H54 (cell line): ENCODE data around the gene SERPINF2.
"Not testable (repeated sequence)": the region's sequence is repeated elsewhere in the genome, so short reads cannot be mapped to it uniquely, and the experiment has no call there.

Experiments used
- DNase-seq: peaks from one replicate; pipeline ENCODE4 v3.0.0; 2011; ENCODE audit warnings: low spot score, mixed read lengths; ENCODE audit not compliant: insufficient read length
- FAIRE-seq: peaks from 3 replicates; lab custom pipeline; 2011; peaks lifted over from hg19 to GRCh38; lab: Jason Lieb, UNC
- POLR2A ChIP-seq: IDR thresholded peaks from 2 replicates; pipeline ENCODE4 v1.6.1; 2011; ENCODE audit warnings: low read depth, mild to moderate bottlenecking, low read length

Gene SERPINF2

GRCh38 chr17:1796800-1797199 lies 54.1 kb downstream of the SERPINF2 start:
- no peak for TF ChIP-seq POLR2A
- DNase-seq (no peak), FAIRE-seq (no peak)

- DNase-seq (no peak), FAIRE-seq (no peak)
- TF ChIP-seq POLR2A: no peak
Observed at GRCh38 chr17:1797323-1797722, 54.7 kb downstream of the SERPINF2 start.

- not testable (repeated sequence) for DNase-seq, FAIRE-seq
Observed at GRCh38 chr17:1797846-1798245, 55.2 kb downstream of the SERPINF2 start.

GRCh38 chr17:1800240-1800639 lies 57.6 kb downstream of the SERPINF2 start:
- DNase-seq (no peak), FAIRE-seq (no peak)
- no peak for TF ChIP-seq POLR2A

- FAIRE-seq (no peak), DNase-seq (no peak)
- no peak for TF ChIP-seq POLR2A
Observed at GRCh38 chr17:1800712-1801111, 58.0 kb downstream of the SERPINF2 start.

- FAIRE-seq (no peak), DNase-seq (no peak)
- no peak for TF ChIP-seq POLR2A
Observed at GRCh38 chr17:1802429-1802828, 59.8 kb downstream of the SERPINF2 start.

GRCh38 chr17:1803280-1803679 lies 60.6 kb downstream of the SERPINF2 start:
- FAIRE-seq (no peak), DNase-seq (no peak)
- TF ChIP-seq POLR2A: no peak
